ENCODE data around the gene BEST2. TPM values are rescaled to one million over a fixed set of nuclear protein-coding genes. Genes with fewer than 3 reads are reported as not detected.

Gene BEST2
- total RNA-seq, 1 experiment from 2014 or later = 0.10 TPM

DNA sequence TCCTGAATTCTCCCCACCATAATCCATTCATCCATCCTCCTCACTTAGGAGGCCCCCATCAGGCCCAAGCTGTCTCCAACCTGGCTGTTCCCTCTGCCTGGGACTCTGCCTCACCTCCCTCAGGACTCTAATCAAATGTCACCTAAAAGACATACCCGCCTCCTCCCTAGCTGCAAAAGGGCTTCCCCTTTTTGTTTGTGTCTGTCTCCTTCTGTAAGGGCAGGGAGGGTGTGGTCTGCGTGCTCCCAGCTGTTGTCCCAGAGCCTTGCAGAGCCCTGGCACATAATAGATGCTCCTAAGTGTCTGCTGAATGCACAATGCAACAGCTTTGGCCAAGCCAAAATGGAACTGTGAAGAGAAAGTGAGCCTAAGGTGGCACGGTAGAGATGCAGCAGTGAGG, 21.5 kb upstream of the BEST2 start:
- no TSS peak for BruUV-seq (replicated peaks)
- POLR2A ChIA-PET = no interaction called here
- CTCF ChIA-PET = no interaction called here

DNA sequence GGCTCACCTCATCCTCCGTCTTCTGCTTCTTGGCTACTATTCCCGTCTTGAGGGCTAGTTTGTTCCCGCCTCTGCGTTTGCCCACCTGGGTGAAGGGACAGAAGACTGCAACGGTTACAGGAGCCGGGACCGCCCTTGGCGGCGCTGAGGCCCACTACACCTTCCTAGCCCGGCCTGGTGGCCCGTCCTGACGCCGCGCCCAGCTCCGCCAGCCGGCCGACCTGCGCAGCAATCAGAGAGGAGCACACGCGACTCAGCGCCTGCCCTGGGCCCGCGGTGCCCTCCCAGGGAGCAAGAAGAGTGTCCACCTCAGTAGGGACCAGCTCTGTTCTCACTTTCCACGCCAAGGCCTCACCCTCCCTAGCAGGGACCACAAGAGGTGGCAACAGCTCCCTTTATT, 20.3 kb upstream of the BEST2 start:
- Histone ChIP-seq H3K79me2 (ENCODE audit: insufficient read depth, low read length) (peaks cover 51% of the 10 kb centered on the region), H3K4me2 (ENCODE audit: low read length) (no peak overlapping the region)
- no TSS peak for BruUV-seq (replicated peaks)
- TF ChIP-seq JUND (IDR thresholded peaks at IDR 0.05) (no peak), CEBPB (IDR thresholded peaks at IDR 0.05; ENCODE audit: low read depth) (no peak), TCF7L2 (IDR thresholded peaks at IDR 0.05; ENCODE audit: borderline replicate concordance, extremely low read depth, insufficient read depth, insufficient read length) (no peak), SP1 (IDR thresholded peaks at IDR 0.05; ENCODE audit: low read depth) (no peak), EGR1 (IDR thresholded peaks at IDR 0.05; ENCODE audit: low read depth) (no peak), YY1 (IDR thresholded peaks at IDR 0.05; ENCODE audit: extremely low read depth, insufficient replicate concordance, low read depth, low read length) (no peak)
- TF ChIP-seq, protein P1, sequence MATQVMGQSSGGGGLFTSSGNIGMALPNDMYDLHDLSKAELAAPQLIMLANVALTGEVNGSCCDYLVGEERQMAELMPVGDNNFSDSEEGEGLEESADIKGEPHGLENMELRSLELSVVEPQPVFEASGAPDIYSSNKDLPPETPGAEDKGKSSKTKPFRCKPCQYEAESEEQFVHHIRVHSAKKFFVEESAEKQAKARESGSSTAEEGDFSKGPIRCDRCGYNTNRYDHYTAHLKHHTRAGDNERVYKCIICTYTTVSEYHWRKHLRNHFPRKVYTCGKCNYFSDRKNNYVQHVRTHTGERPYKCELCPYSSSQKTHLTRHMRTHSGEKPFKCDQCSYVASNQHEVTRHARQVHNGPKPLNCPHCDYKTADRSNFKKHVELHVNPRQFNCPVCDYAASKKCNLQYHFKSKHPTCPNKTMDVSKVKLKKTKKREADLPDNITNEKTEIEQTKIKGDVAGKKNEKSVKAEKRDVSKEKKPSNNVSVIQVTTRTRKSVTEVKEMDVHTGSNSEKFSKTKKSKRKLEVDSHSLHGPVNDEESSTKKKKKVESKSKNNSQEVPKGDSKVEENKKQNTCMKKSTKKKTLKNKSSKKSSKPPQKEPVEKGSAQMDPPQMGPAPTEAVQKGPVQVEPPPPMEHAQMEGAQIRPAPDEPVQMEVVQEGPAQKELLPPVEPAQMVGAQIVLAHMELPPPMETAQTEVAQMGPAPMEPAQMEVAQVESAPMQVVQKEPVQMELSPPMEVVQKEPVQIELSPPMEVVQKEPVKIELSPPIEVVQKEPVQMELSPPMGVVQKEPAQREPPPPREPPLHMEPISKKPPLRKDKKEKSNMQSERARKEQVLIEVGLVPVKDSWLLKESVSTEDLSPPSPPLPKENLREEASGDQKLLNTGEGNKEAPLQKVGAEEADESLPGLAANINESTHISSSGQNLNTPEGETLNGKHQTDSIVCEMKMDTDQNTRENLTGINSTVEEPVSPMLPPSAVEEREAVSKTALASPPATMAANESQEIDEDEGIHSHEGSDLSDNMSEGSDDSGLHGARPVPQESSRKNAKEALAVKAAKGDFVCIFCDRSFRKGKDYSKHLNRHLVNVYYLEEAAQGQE (IDR thresholded peaks at IDR 0.05; ENCODE audit: low read depth) = no peak
- TF ChIP-seq, protein P2, sequence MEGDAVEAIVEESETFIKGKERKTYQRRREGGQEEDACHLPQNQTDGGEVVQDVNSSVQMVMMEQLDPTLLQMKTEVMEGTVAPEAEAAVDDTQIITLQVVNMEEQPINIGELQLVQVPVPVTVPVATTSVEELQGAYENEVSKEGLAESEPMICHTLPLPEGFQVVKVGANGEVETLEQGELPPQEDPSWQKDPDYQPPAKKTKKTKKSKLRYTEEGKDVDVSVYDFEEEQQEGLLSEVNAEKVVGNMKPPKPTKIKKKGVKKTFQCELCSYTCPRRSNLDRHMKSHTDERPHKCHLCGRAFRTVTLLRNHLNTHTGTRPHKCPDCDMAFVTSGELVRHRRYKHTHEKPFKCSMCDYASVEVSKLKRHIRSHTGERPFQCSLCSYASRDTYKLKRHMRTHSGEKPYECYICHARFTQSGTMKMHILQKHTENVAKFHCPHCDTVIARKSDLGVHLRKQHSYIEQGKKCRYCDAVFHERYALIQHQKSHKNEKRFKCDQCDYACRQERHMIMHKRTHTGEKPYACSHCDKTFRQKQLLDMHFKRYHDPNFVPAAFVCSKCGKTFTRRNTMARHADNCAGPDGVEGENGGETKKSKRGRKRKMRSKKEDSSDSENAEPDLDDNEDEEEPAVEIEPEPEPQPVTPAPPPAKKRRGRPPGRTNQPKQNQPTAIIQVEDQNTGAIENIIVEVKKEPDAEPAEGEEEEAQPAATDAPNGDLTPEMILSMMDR (IDR thresholded peaks at IDR 0.05 in 2 of 3, conservative IDR thresholded peaks at IDR 0.05 in 1 of 3; ENCODE audit: borderline replicate concordance in 1 of 3, insufficient read depth in 1 of 3, low read depth in 2 of 3, low read length in 2 of 3) = no peak
- TF ChIP-seq, protein P3, sequence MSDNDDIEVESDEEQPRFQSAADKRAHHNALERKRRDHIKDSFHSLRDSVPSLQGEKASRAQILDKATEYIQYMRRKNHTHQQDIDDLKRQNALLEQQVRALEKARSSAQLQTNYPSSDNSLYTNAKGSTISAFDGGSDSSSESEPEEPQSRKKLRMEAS (IDR thresholded peaks at IDR 0.05) = no peak

More for the DNA sequence above, 21.5 kb upstream of the BEST2 start:
- Histone ChIP-seq H3K79me2 (ENCODE audit: insufficient read depth, low read length) (peaks cover 51% of the 10 kb centered on the region), H3K9ac (ENCODE audit: low read length) (no peak overlapping the region), H3K4me2 (ENCODE audit: low read length) (no peak overlapping the region), H3K27me3 (ENCODE audit: insufficient read depth, low read length) (no peaks in the 10 kb centered on the region), H3K36me3 (ENCODE audit: control insufficient read depth in 1 of 2, insufficient read depth in 2 of 2, low read length in 2 of 2) (peaks cover 33 to 34% of the 10 kb centered on the region in 2 experiments), H2AFZ (ENCODE audit: low read depth, low read length, poor library complexity, severe bottlenecking) (no peak overlapping the region), H3K4me3 (replicated peaks in 1 of 2; ENCODE audit: low read depth in 1 of 2, low read length in 2 of 2) (no peak overlapping the region), H4K20me1 (ENCODE audit: insufficient read depth) (peaks cover 13% of the 10 kb centered on the region; the same call in 1 of the 2 replicates), H3K9me3 (ENCODE audit: control insufficient read depth in 1 of 2, insufficient read depth in 1 of 2, low read depth in 1 of 2, low read length in 2 of 2) (no peaks in the 10 kb centered on the region), H3K27ac (ENCODE audit: low read depth, low read length) (no peak overlapping the region), H3K9me2 (ENCODE audit: insufficient read depth) (no peaks in the 10 kb centered on the region), H3K4me1 (ENCODE audit: control insufficient read depth in 1 of 2, insufficient read depth in 2 of 2, low read length in 2 of 2) (peaks cover 12 to 21% of the 10 kb centered on the region in 2 experiments)
- DNase-seq (ENCODE audit: low read depth, low spot score) = no peak
- intact Hi-C loops (cut with micrococcal nuclease) = no loop called here
- RAD21 ChIA-PET (ENCODE audit: low non-redundant PET in 1 of 2, low total read pairs in 2 of 2, uncharacterized antibody in 2 of 2, unreplicated experiment in 2 of 2) = no interaction called here
- TF ChIP-seq, protein P3 (IDR thresholded peaks at IDR 0.05) = no peak
- TF ChIP-seq EGR1 (IDR thresholded peaks at IDR 0.05; ENCODE audit: low read depth) (no peak), FOSL1 (IDR thresholded peaks at IDR 0.05; ENCODE audit: low read depth) (no peak), YY1 (IDR thresholded peaks at IDR 0.05; ENCODE audit: extremely low read depth, insufficient replicate concordance, low read depth, low read length) (no peak), CBX3 (IDR thresholded peaks at IDR 0.05; ENCODE audit: low read depth) (no peak), ZFX (IDR thresholded peaks at IDR 0.05) (no peak), CEBPB (IDR thresholded peaks at IDR 0.05; ENCODE audit: low read depth) (no peak)
- TF ChIP-seq, protein P4, sequence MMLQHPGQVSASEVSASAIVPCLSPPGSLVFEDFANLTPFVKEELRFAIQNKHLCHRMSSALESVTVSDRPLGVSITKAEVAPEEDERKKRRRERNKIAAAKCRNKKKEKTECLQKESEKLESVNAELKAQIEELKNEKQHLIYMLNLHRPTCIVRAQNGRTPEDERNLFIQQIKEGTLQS (IDR thresholded peaks at IDR 0.05) = no peak
- ATAC-seq = no peak

More for the DNA sequence above, 20.3 kb upstream of the BEST2 start:
- H3K9me2 ChIP-seq (ENCODE audit: insufficient read depth) = no peaks in the 10 kb centered on the region
- H3K4me3 ChIP-seq (replicated peaks in 1 of 2; ENCODE audit: low read depth in 1 of 2, low read length in 2 of 2) = no peak overlapping the region
- no peak overlapping the region for H3K9ac ChIP-seq (ENCODE audit: low read length)
- H3K36me3 ChIP-seq (ENCODE audit: control insufficient read depth in 1 of 2, insufficient read depth in 2 of 2, low read length in 2 of 2) = peaks cover 33 to 34% of the 10 kb centered on the region in 2 experiments
- POLR2A ChIA-PET = no interaction called here
- H3K27ac ChIP-seq (ENCODE audit: low read depth, low read length) = no peak overlapping the region
- H2AFZ ChIP-seq (ENCODE audit: low read depth, low read length, poor library complexity, severe bottlenecking) = no peak overlapping the region
- H3K9me3 ChIP-seq (ENCODE audit: control insufficient read depth in 1 of 2, insufficient read depth in 1 of 2, low read depth in 1 of 2, low read length in 2 of 2) = no peaks in the 10 kb centered on the region
- ATAC-seq = no peak
- H3K27me3 ChIP-seq (ENCODE audit: insufficient read depth, low read length) = no peaks in the 10 kb centered on the region
- CTCF ChIA-PET = no interaction called here
- RAD21 ChIA-PET (ENCODE audit: low non-redundant PET in 1 of 2, low total read pairs in 2 of 2, uncharacterized antibody in 2 of 2, unreplicated experiment in 2 of 2) = no interaction called here
- no peak for DNase-seq (ENCODE audit: low read depth, low spot score)
- intact Hi-C loops (cut with micrococcal nuclease) = no loop called here
- H3K4me1 ChIP-seq (ENCODE audit: control insufficient read depth in 1 of 2, insufficient read depth in 2 of 2, low read length in 2 of 2) = peaks cover 18 to 33% of the 10 kb centered on the region in 2 experiments
- peaks cover 13% of the 10 kb centered on the region; the same call in 1 of the 2 replicates for H4K20me1 ChIP-seq (ENCODE audit: insufficient read depth)

Measured in HCT116 (cell line).